Calu3 (cell line): ENCODE results near the gene GNA14. TPM values are rescaled to one million over a fixed set of nuclear protein-coding genes. Genes with fewer than 3 reads are reported as not detected.

ENCODE experiments used
- BruUV-seq: library from RNA; stranded (reverse); fragments of 400-500 nt; replicated peaks from 2 replicates; lab custom pipeline; 2021; lab: Mats Ljungman, UMichigan
- CTCF ChIA-PET: fragments of 300-600 bp; sonication (Branson Sonifier 250); formaldehyde crosslinking; loops from one replicate; lab custom pipeline; 2022; ENCODE audit warnings: antibody characterized with exemption; lab: Charles Lee
- DNase-seq: peaks from one replicate; pipeline ENCODE4 v3.0.0; 2022
- H3K27ac Mint-ChIP-seq: one replicate; pipeline ENCODE4 v1.8.0; 2022; ENCODE audit warnings: mixed read lengths; ENCODE audit not compliant: unreplicated experiment
- H3K27me3 Mint-ChIP-seq: one replicate; pipeline ENCODE4 v1.8.0; 2022; ENCODE audit warnings: mixed read lengths; ENCODE audit not compliant: unreplicated experiment
- H3K36me3 Mint-ChIP-seq: one replicate; pipeline ENCODE4 v1.8.0; 2022; ENCODE audit warnings: mild to moderate bottlenecking, moderate library complexity, mixed read lengths; ENCODE audit not compliant: insufficient read depth, unreplicated experiment
- H3K4me1 Mint-ChIP-seq: one replicate; pipeline ENCODE4 v1.8.0; 2022; ENCODE audit warnings: mild to moderate bottlenecking, low read depth, mixed read lengths; ENCODE audit not compliant: unreplicated experiment
- H3K4me3 Mint-ChIP-seq: one replicate; pipeline ENCODE4 v1.8.0; 2022; ENCODE audit warnings: mild to moderate bottlenecking, low read depth, moderate library complexity, mixed read lengths; ENCODE audit not compliant: unreplicated experiment
- H3K9me3 Mint-ChIP-seq: one replicate; pipeline ENCODE4 v1.8.0; 2022; ENCODE audit warnings: low read depth, mixed read lengths; ENCODE audit not compliant: unreplicated experiment
- CTCF ChIP-seq: fragments of 200-600 bp; IDR thresholded peaks from one replicate; pipeline ENCODE4 v1.8.0; 2022; ENCODE audit warnings: antibody characterized with exemption; ENCODE audit not compliant: unreplicated experiment
- intact Hi-C: fragments of 100-400 bp; cut with micrococcal nuclease; formaldehyde crosslinking; loops from one replicate; pipeline ENCODE4 v1.10.0; 2022; ENCODE audit not compliant: unreplicated experiment
- total RNA-seq: library from RNA; stranded (reverse); gene quantifications from 2 replicates; pipeline ENCODE4 v1.2.3, GENCODE V29; 2022

Gene GNA14
- total RNA-seq, 1 experiment from 2014 or later, result not detected

- Mint-ChIP-seq H3K4me3 (no peak overlapping the region), H3K27ac (no peak overlapping the region), H3K36me3 (no peaks in the 10 kb centered on the region), H3K4me1 (no peaks in the 10 kb centered on the region), H3K9me3 (no peaks in the 10 kb centered on the region), H3K27me3 (no peaks in the 10 kb centered on the region)
- CTCF ChIA-PET, result no interaction called here
- intact Hi-C loops, result no loop called here
- no peak for TF ChIP-seq CTCF
- BruUV-seq, result no TSS peak
- DNase-seq, result no peak
Measured at GRCh38 chr9:77474936-77475335, 173.2 kb downstream of the GNA14 start.

- intact Hi-C loops, result no loop called here
- no TSS peak for BruUV-seq
- Mint-ChIP-seq H3K4me3 (no peak overlapping the region), H3K27me3 (no peaks in the 10 kb centered on the region), H3K27ac (no peak overlapping the region), H3K4me1 (no peaks in the 10 kb centered on the region), H3K36me3 (no peaks in the 10 kb centered on the region), H3K9me3 (no peaks in the 10 kb centered on the region)
- TF ChIP-seq CTCF, result no peak
- no peak for DNase-seq
- CTCF ChIA-PET, result no interaction called here
Measured at GRCh38 chr9:77472646-77473045, 175.5 kb downstream of the GNA14 start.

- no peaks in the 10 kb centered on the region for H3K4me1 Mint-ChIP-seq
- no peaks in the 10 kb centered on the region for H3K9me3 Mint-ChIP-seq
- TF ChIP-seq CTCF, result no peak
- no peak overlapping the region for H3K4me3 Mint-ChIP-seq
- peaks cover 5% of the 10 kb centered on the region for H3K27me3 Mint-ChIP-seq
- no peaks in the 10 kb centered on the region for H3K36me3 Mint-ChIP-seq
- intact Hi-C loops, result no loop called here
- CTCF ChIA-PET, result no interaction called here
- no TSS peak for BruUV-seq
- no peak overlapping the region for H3K27ac Mint-ChIP-seq
- DNase-seq, result no peak
Measured at GRCh38 chr9:77471572-77471971, 176.6 kb downstream of the GNA14 start.

GRCh38 chr9:77469515-77470231, 178.4 kb downstream of the GNA14 start:
- no peak overlapping the region for H3K27ac Mint-ChIP-seq
- TF ChIP-seq CTCF, result no peak
- DNase-seq, result no peak
- H3K27me3 Mint-ChIP-seq, result peaks cover 21% of the 10 kb centered on the region
- CTCF ChIA-PET, result interaction anchor here (0.7 kb wide), 1 partner anchor 11 kb away, joined by 3 read pairs; no protein-coding TSS in a partner anchor
- intact Hi-C loops, result no loop called here
- H3K4me1 Mint-ChIP-seq, result no peaks in the 10 kb centered on the region
- H3K36me3 Mint-ChIP-seq, result no peaks in the 10 kb centered on the region
- H3K4me3 Mint-ChIP-seq, result no peak overlapping the region
- no TSS peak for BruUV-seq
- H3K9me3 Mint-ChIP-seq, result no peaks in the 10 kb centered on the region
